ENCODE measurements around the gene APBA1. TPM values are rescaled to one million over a fixed set of nuclear protein-coding genes. Genes with fewer than 3 reads are reported as not detected.

The APBA1 gene
- total and polyA plus RNA-seq, 2 donors (not counting 3 experiments of a cell fraction or from before 2014, with no cell fraction given) = 6.1 to 11.3 TPM

- POLR2A ChIA-PET = no interaction called here
- no peak for FAIRE-seq
These were observed 66.8 kb downstream of the APBA1 start for GRCh38 chr9:69605406-69605805.

More at GRCh38 chr9:69605406-69605805, 66.8 kb downstream of the APBA1 start:
- H3K9ac ChIP-seq (replicated peaks; ENCODE audit: extremely low read depth, insufficient read depth, low read length) = no peak overlapping the region
- H3K4me2 ChIP-seq (ENCODE audit: insufficient read depth, low read length) = no peak overlapping the region
- TF ChIP-seq FOS (IDR thresholded peaks at IDR 0.05; ENCODE audit: borderline replicate concordance, insufficient read depth, low read length) = no peak
- TF ChIP-seq POLR2A (IDR thresholded peaks at IDR 0.05; ENCODE audit: low read depth, low read length) = no peak
- TF ChIP-seq CTCF (IDR thresholded peaks at IDR 0.05; ENCODE audit: extremely low read depth in 1 of 2, insufficient read depth in 1 of 2, low read depth in 1 of 2, low read length in 2 of 2) = no peak
- TF ChIP-seq EZH2 (IDR thresholded peaks at IDR 0.05; ENCODE audit: borderline replicate concordance, low read depth, low read length, severe bottlenecking) = no peak
- H3K4me3 ChIP-seq (replicated peaks in 1 of 3; ENCODE audit: insufficient read depth in 1 of 3, low read depth in 1 of 3, low read length in 3 of 3) = no peak overlapping the region
- no peaks in the 10 kb centered on the region for H3K27me3 ChIP-seq (ENCODE audit: control insufficient read depth in 2 of 2, insufficient read depth in 2 of 2, low read length in 2 of 2)
- BruUV-seq (replicated peaks) = no TSS peak
- dilution Hi-C loops (cut with MboI; ENCODE audit: extremely low pct_ligation_motif_present, low sequenced_read_pairs) (no loop called here), intact Hi-C loops (cut with micrococcal nuclease) (loop anchor here (1.0 kb wide), 1 partner anchor 67 kb away; the partner anchor contains the start of gene APBA1)
- H4K20me1 ChIP-seq (replicated peaks; ENCODE audit: control insufficient read depth, extremely low read depth, insufficient read depth, low read length) = no peaks in the 10 kb centered on the region
- peaks cover 30% of the 10 kb centered on the region for H3K4me1 ChIP-seq (ENCODE audit: control insufficient read depth, extremely low read depth, insufficient read depth, low read length)
- H3K36me3 ChIP-seq (ENCODE audit: control insufficient read depth in 2 of 2, extremely low read depth in 1 of 2, insufficient read depth in 2 of 2, low read length in 2 of 2) = no peaks in the 10 kb centered on the region
- no peaks in the 10 kb centered on the region for H3K79me2 ChIP-seq (ENCODE audit: control insufficient read depth, insufficient read depth, low read length)
- CTCF ChIA-PET = interaction anchor here (0.7 to 1.6 kb wide), 11 partner anchors 9 to 326 kb away, joined by 3 to 9 read pairs (median 3); partner anchors contain the start of gene APBA1
- no peaks in the 10 kb centered on the region for H3K9me1 ChIP-seq (replicated peaks; ENCODE audit: control insufficient read depth, extremely low read depth, insufficient read depth, low read length)
- DNase-seq (ENCODE audit: low read depth, low spot score) = no peak
- H3K27ac ChIP-seq (ENCODE audit: insufficient read depth, low read depth, low read length) = no peak overlapping the region
- no peaks in the 10 kb centered on the region for H3K9me3 ChIP-seq (replicated peaks; ENCODE audit: control insufficient read depth, insufficient read depth, low read length)
- no peak overlapping the region for H2AFZ ChIP-seq (ENCODE audit: low read depth, low read length)
